HepG2 (cell line): ENCODE measurements around the gene ZFP36L2. TPM values are rescaled to one million over a fixed set of nuclear protein-coding genes. Genes with fewer than 3 reads are reported as not detected.
A peak's percentile ranks its signal among the peaks of the same experiment; 100 is the strongest.

Experiments used
- AFF4 ChIP-seq: sonication (generic); formaldehyde crosslinking; IDR thresholded peaks from 2 replicates; pipeline ENCODE4 v1.4.0; 2020; ENCODE audit warnings: missing genetic modification reagents
- ATM ChIP-seq: fragments of 450-650 bp; IDR thresholded peaks from 2 replicates; pipeline ENCODE4 v1.7.1; 2017; ENCODE audit warnings: mild to moderate bottlenecking, borderline replicate concordance
- ATRX ChIP-seq: sonication (generic); formaldehyde crosslinking; IDR thresholded peaks from 2 replicates; pipeline ENCODE4 v1.4.0; 2020; ENCODE audit warnings: missing genetic modification reagents, borderline replicate concordance
- BRCA1 ChIP-seq: sonication (generic); formaldehyde crosslinking; IDR thresholded peaks from 2 replicates; pipeline ENCODE4 v1.4.0; 2020; ENCODE audit warnings: missing genetic modification reagents
- CBX5 ChIP-seq: sonication (generic); formaldehyde crosslinking; IDR thresholded peaks from 2 replicates; pipeline ENCODE4 v1.4.0; 2020; ENCODE audit warnings: missing genetic modification reagents, borderline replicate concordance
- ELF1 ChIP-seq: sonication (generic); formaldehyde crosslinking; IDR thresholded peaks from 2 replicates; pipeline ENCODE4 v1.4.0; 2020; ENCODE audit warnings: missing genetic modification reagents
- ETV6 ChIP-seq: sonication (generic); formaldehyde crosslinking; conservative IDR thresholded peaks from 2 replicates; pipeline ENCODE4 v1.4.0; 2020; ENCODE audit warnings: missing genetic modification reagents
- FOSL1 ChIP-seq: sonication (generic); formaldehyde crosslinking; IDR thresholded peaks from 2 replicates; pipeline ENCODE4 v1.9.0; 2021; ENCODE audit warnings: missing genetic modification reagents, borderline replicate concordance
- FOXO1 ChIP-seq: sonication (generic); formaldehyde crosslinking; IDR thresholded peaks from 2 replicates; pipeline ENCODE4 v1.4.0; 2020; ENCODE audit warnings: missing genetic modification reagents
- FOXP4 ChIP-seq: sonication (generic); formaldehyde crosslinking; IDR thresholded peaks from 2 replicates; pipeline ENCODE4 v1.4.0; 2020; ENCODE audit warnings: missing genetic modification reagents
- GATA4 ChIP-seq: sonication (generic); IDR thresholded peaks from 2 replicates; pipeline ENCODE4 v1.6.1; 2016; ENCODE audit warnings: antibody characterized with exemption, low read depth, borderline replicate concordance
- HMG20A ChIP-seq: IDR thresholded peaks from 2 replicates; pipeline ENCODE4 v1.6.1; 2016; ENCODE audit warnings: borderline replicate concordance
- JUNB ChIP-seq: sonication (generic); formaldehyde crosslinking; IDR thresholded peaks from 2 replicates; pipeline ENCODE4 v1.8.0; 2022; ENCODE audit warnings: missing genetic modification reagents, mild to moderate bottlenecking, borderline replicate concordance
- KLF9 ChIP-seq: IDR thresholded peaks from 2 replicates; pipeline ENCODE4 v1.6.1; 2016; ENCODE audit warnings: low read depth
- NCOA1 ChIP-seq: sonication (generic); formaldehyde crosslinking; IDR thresholded peaks from 2 replicates; pipeline ENCODE4 v1.9.0; 2021; ENCODE audit warnings: missing genetic modification reagents
- POLR2A ChIP-seq, 2 experiments: IDR thresholded peaks; 2 replicates each; pipeline ENCODE4 v1.6.1; 2011; ENCODE audit warnings: low read depth in 2 of 2, low read length in 2 of 2, mild to moderate bottlenecking in 1 of 2, moderate library complexity in 1 of 2; ENCODE audit not compliant: insufficient read depth in 1 of 2
- PPARG ChIP-seq: conservative IDR thresholded peaks from 2 replicates; pipeline ENCODE4 v1.6.1; 2016; ENCODE audit warnings: missing biosample characterization, missing genetic modification reagents
- SCMH1 ChIP-seq: sonication (generic); formaldehyde crosslinking; IDR thresholded peaks from 2 replicates; pipeline ENCODE4 v1.9.0; 2021; ENCODE audit warnings: missing genetic modification reagents, mild to moderate bottlenecking, borderline replicate concordance
- SNRNP70 ChIP-seq: fragments of 200-400 bp; formaldehyde crosslinking; IDR thresholded peaks from 2 replicates; pipeline ENCODE4 v1.6.1; 2017; ENCODE audit warnings: mild to moderate bottlenecking, low read depth, low read length, moderate library complexity
- ZNF17 ChIP-seq: sonication (generic); formaldehyde crosslinking; IDR thresholded peaks from 2 replicates; pipeline ENCODE4 v1.5.0; 2020; ENCODE audit warnings: mild to moderate bottlenecking, missing genetic modification reagents
- ZNF207 ChIP-seq: fragments of 450-650 bp; IDR thresholded peaks from 2 replicates; pipeline ENCODE4 v1.6.1; 2016; ENCODE audit warnings: antibody characterized with exemption, borderline replicate concordance
- ZNF496 ChIP-seq: sonication (generic); formaldehyde crosslinking; IDR thresholded peaks from 2 replicates; pipeline ENCODE4 v1.8.1; 2023; ENCODE audit warnings: mild to moderate bottlenecking, moderate library complexity, missing genetic modification reagents; ENCODE audit not compliant: insufficient replicate concordance
- ZNF570 ChIP-seq: sonication (generic); formaldehyde crosslinking; IDR thresholded peaks from 2 replicates; pipeline ENCODE4 v1.4.0; 2020; ENCODE audit warnings: mild to moderate bottlenecking, missing genetic modification reagents, borderline replicate concordance
- ZNF75D ChIP-seq: sonication (generic); formaldehyde crosslinking; IDR thresholded peaks from 2 replicates; pipeline ENCODE4 v1.8.1; 2023; ENCODE audit warnings: missing genetic modification reagents, mild to moderate bottlenecking, borderline replicate concordance
- polyA plus RNA-seq, 8 experiments: library from polyadenylated mRNA; depleted of rRNA in 3 of 8; stranded (reverse) in 7 of 8; unstranded in 1 of 8; fragments of >200 nt; fragmentation: Illumina TruSeq in 4 of 8; extraction: Trizol in 4 of 8; gene quantifications; 2 replicates each; pipeline versions ENCODE4 v1.2.1 to v1.2.3, GENCODE V29; 2011 to 2016; ENCODE audit warnings: low read depth in 4 of 8, missing spikeins in 1 of 8, mixed read lengths in 1 of 8; ENCODE audit not compliant: insufficient read depth in 1 of 8
- total RNA-seq, 5 experiments: library from RNA; depleted of rRNA; stranded (reverse); fragments of >200 nt; fragmentation: Illumina TruSeq; extraction: Trizol; gene quantifications; 2 replicates each; pipeline ENCODE4 v1.2.3, GENCODE V29; 2016; ENCODE audit warnings: low read depth in 1 of 5

The ZFP36L2 gene
- total and polyA plus RNA-seq, 2 of the 13 experiments (the other 11 are each of a cell fraction or from before 2014, with no cell fraction given), result 11.2 to 21.8 TPM

GRCh38 chr2:43218702-43219382 is 7.6 kb downstream of the ZFP36L2 start (continued):
- TF ChIP-seq FOXO1 (CRISPR knock-in tag) (no peak), ZNF496 (CRISPR knock-in tag) (no peak), ZNF570 (CRISPR knock-in tag) (no peak), ELF1 (peak; percentile 85), ZNF207 (no peak), FOXP4 (peak; percentile 14; the same call in 1 of the 2 replicates), HMG20A (no peak), POLR2A (IDR thresholded peaks at IDR 0.05; ENCODE audit: insufficient read depth in 1 of 2, low read depth in 2 of 2, low read length in 2 of 2) (no peak), AFF4 (CRISPR knock-in tag) (no peak), GATA4 (no peak), ETV6 (no peak), ZNF17 (no peak), CBX5 (CRISPR knock-in tag) (no peak), PPARG (CRISPR knock-in tag) (no peak), KLF9 (CRISPR knock-in tag) (0 out of 2 replicates have a peak, but pooled peaks have one; percentile 65), SCMH1 (CRISPR knock-in tag) (no peak), JUNB (CRISPR knock-in tag) (no peak; the same call in 1 of the 2 replicates), ATRX (CRISPR knock-in tag) (no peak), SNRNP70 (no peak), BRCA1 (CRISPR knock-in tag) (no peak), ATM (peak; percentile 68; the same call in 1 of the 2 replicates), NCOA1 (CRISPR knock-in tag) (peak; percentile 75; the same call in 1 of the 2 replicates), ZNF75D (CRISPR knock-in tag) (no peak), FOSL1 (CRISPR knock-in tag) (no peak)
